Mesenchymal stem cell (in vitro differentiated cells and primary cell): ENCODE data around the gene TEX54.

Experiments
- DNase-seq: peaks from one replicate; pipeline ENCODE4 v3.0.0-alpha.2; 2013
- H2AFZ ChIP-seq: one replicate; pipeline ENCODE4 v1.6.1; 2013; ENCODE audit warnings: low read depth, mild to moderate bottlenecking, control low read depth, inconsistent platforms, low read length, moderate library complexity
- H2AK5ac ChIP-seq: 2 replicates; pipeline ENCODE4 v1.6.1; 2013; ENCODE audit warnings: low read length, moderate library complexity, mild to moderate bottlenecking, inconsistent platforms; ENCODE audit not compliant: severe bottlenecking
- H2BK120ac ChIP-seq: one replicate; pipeline ENCODE4 v1.6.1; 2013; ENCODE audit warnings: low read depth, mild to moderate bottlenecking, inconsistent platforms, low read length, moderate library complexity
- H2BK12ac ChIP-seq, 2 experiments: one replicate each; pipeline ENCODE4 v1.6.1; 2013; ENCODE audit warnings: inconsistent platforms in 2 of 2, low read length in 2 of 2, mild to moderate bottlenecking in 2 of 2, moderate library complexity in 2 of 2, control low read depth in 1 of 2
- H2BK15ac ChIP-seq: one replicate; pipeline ENCODE4 v1.6.1; 2013; ENCODE audit warnings: mild to moderate bottlenecking, low read depth, inconsistent platforms; ENCODE audit not compliant: poor library complexity, severe bottlenecking
- H2BK5ac ChIP-seq: 2 replicates; pipeline ENCODE4 v1.6.1; 2013; ENCODE audit warnings: low read depth, mild to moderate bottlenecking, low read length, control low read depth, inconsistent platforms; ENCODE audit not compliant: poor library complexity, severe bottlenecking
- H3K14ac ChIP-seq, 2 experiments: one replicate each; pipeline ENCODE4 v1.6.1; 2013; ENCODE audit warnings: inconsistent platforms in 2 of 2, low read length in 2 of 2, control low read depth in 1 of 2, mild to moderate bottlenecking in 1 of 2, moderate library complexity in 1 of 2
- H3K18ac ChIP-seq, 2 experiments: one replicate each; pipeline ENCODE4 v1.6.1; 2013; ENCODE audit warnings: inconsistent platforms in 2 of 2, low read length in 2 of 2, control low read depth in 1 of 2, low read depth in 1 of 2, mild to moderate bottlenecking in 1 of 2
- H3K23ac ChIP-seq, 2 experiments: one replicate each; pipeline ENCODE4 v1.6.1; 2013; ENCODE audit warnings: inconsistent platforms in 2 of 2, low read length in 2 of 2, mild to moderate bottlenecking in 2 of 2, moderate library complexity in 2 of 2, control low read depth in 1 of 2
- H3K27ac ChIP-seq: 2 replicates; pipeline ENCODE4 v1.5.1; 2013; ENCODE audit warnings: mild to moderate bottlenecking, moderate library complexity, low read length, control low read depth, inconsistent platforms; ENCODE audit not compliant: poor library complexity, severe bottlenecking
- H3K27me3 ChIP-seq, 2 experiments: 2 replicates each; pipeline versions ENCODE4 v1.6.1 to v1.7.0; 2013; ENCODE audit warnings: low read length in 2 of 2, mild to moderate bottlenecking in 2 of 2, moderate library complexity in 2 of 2, control low read depth in 1 of 2, inconsistent platforms in 1 of 2; ENCODE audit not compliant: control insufficient read depth in 1 of 2, insufficient read depth in 1 of 2
- H3K36me3 ChIP-seq, 2 experiments: 2 replicates each; pipeline versions ENCODE4 v1.6.1 to v1.7.0; 2013; ENCODE audit warnings: low read length in 2 of 2, control low read depth in 1 of 2, inconsistent platforms in 1 of 2, low read depth in 1 of 2, mild to moderate bottlenecking in 1 of 2; ENCODE audit not compliant: insufficient read depth in 2 of 2, control insufficient read depth in 1 of 2
- H3K4ac ChIP-seq, 2 experiments: one replicate each; pipeline ENCODE4 v1.6.1; 2013; ENCODE audit warnings: inconsistent platforms in 2 of 2, low read length in 2 of 2, mild to moderate bottlenecking in 2 of 2, moderate library complexity in 2 of 2, control low read depth in 1 of 2, low read depth in 1 of 2
- H3K4me1 ChIP-seq: 2 replicates; pipeline ENCODE4 v1.6.1; 2013; ENCODE audit warnings: low read depth, low read length, control low read depth; ENCODE audit not compliant: control insufficient read depth, insufficient read depth
- H3K4me2 ChIP-seq: 2 replicates; pipeline ENCODE4 v1.6.1; 2013; ENCODE audit warnings: low read length, mild to moderate bottlenecking, inconsistent platforms; ENCODE audit not compliant: poor library complexity, severe bottlenecking
- H3K4me3 ChIP-seq, 2 experiments: 2 replicates each; pipeline versions ENCODE4 v1.5.1 to v1.7.0; 2013; ENCODE audit warnings: low read length in 2 of 2, mild to moderate bottlenecking in 2 of 2, control low read depth in 1 of 2, low read depth in 1 of 2; ENCODE audit not compliant: insufficient read depth in 1 of 2
- H3K79me1 ChIP-seq: replicated peaks from 2 replicates; pipeline ENCODE4 v1.6.1; 2013; ENCODE audit warnings: mild to moderate bottlenecking, control low read depth, low read length, inconsistent platforms; ENCODE audit not compliant: poor library complexity, severe bottlenecking
- H3K9ac ChIP-seq: 2 replicates; pipeline ENCODE4 v1.7.0; 2013; ENCODE audit warnings: mild to moderate bottlenecking, low read length, moderate library complexity
- H3K9me3 ChIP-seq: 2 replicates; pipeline ENCODE4 v1.7.0; 2013; ENCODE audit warnings: mild to moderate bottlenecking, low read length; ENCODE audit not compliant: control insufficient read depth
- H4K8ac ChIP-seq: one replicate; pipeline ENCODE4 v1.6.1; 2013; ENCODE audit warnings: inconsistent platforms, mild to moderate bottlenecking, low read length, moderate library complexity
- H4K91ac ChIP-seq: one replicate; pipeline ENCODE4 v1.6.1; 2013; ENCODE audit warnings: mild to moderate bottlenecking, low read length, inconsistent platforms
- WGBS: methylation state at CpG from one replicate; pipeline ENCODE4 v1.1.7; 2013; ENCODE audit warnings: mixed read lengths; 5-methylcytosine and 5-hydroxymethylcytosine counted together

Gene TEX54

GRCh38 chr11:62805961-62806441 is 26.6 kb downstream of the TEX54 start:
- H3K9me3 ChIP-seq, result no peaks in the 10 kb centered on the region
- H3K9ac ChIP-seq, result peak overlapping the region; percentile 98
- no peak overlapping the region for H4K91ac ChIP-seq
- H2BK5ac ChIP-seq, result no peak overlapping the region
- DNase-seq, result peak; percentile 33
- 50% methylated on average over 12 of the region's 12 CpGs for WGBS
- no peak overlapping the region for H3K23ac ChIP-seq
- no peak overlapping the region for H2BK120ac ChIP-seq
- peaks cover 24 to 26% of the 10 kb centered on the region in 2 experiments for H3K36me3 ChIP-seq
- H3K79me1 ChIP-seq, result peaks cover 12% of the 10 kb centered on the region
- peak overlapping the region in 1 of 2 experiments; percentile 71 for H2BK12ac ChIP-seq
- H2BK15ac ChIP-seq, result no peak overlapping the region
- H3K4me2 ChIP-seq, result peak overlapping the region; percentile 92
- H4K8ac ChIP-seq, result no peak overlapping the region
- H3K4me3 ChIP-seq, result peak overlapping the region in 1 of 2 experiments; percentile 95
- peak overlapping the region in 1 of 2 experiments; percentile 91 for H3K18ac ChIP-seq
- no peaks in the 10 kb centered on the region for H3K27me3 ChIP-seq
- no peak overlapping the region for H3K27ac ChIP-seq
- peaks cover 16% of the 10 kb centered on the region for H3K4me1 ChIP-seq
- peak overlapping the region; percentile 49 for H2AK5ac ChIP-seq
- H2AFZ ChIP-seq, result no peak overlapping the region
- peak overlapping the region in 1 of 2 experiments; percentile 19 for H3K4ac ChIP-seq
- no peak overlapping the region for H3K14ac ChIP-seq

GRCh38 chr11:62805076-62805892 is 27.4 kb downstream of the TEX54 start, which contains the start of gene NXF1:
Gene NXF1 (minus strand): TSS chr11:62805440. CDS start chr11:62805356, 84 bp downstream.
- peaks cover 16% of the 10 kb centered on the region for H3K79me1 ChIP-seq
- peak within 1 kb of the TSS in 1 of 2 experiments; percentile 98 for H3K14ac ChIP-seq
- DNase-seq, result peak; percentile 92
- H3K9me3 ChIP-seq, result no peaks in the 10 kb centered on the region
- H3K4me2 ChIP-seq, result peak within 1 kb of the TSS; percentile 92
- H2BK15ac ChIP-seq, result peak within 1 kb of the TSS; percentile 86
- H3K27ac ChIP-seq, result peak within 1 kb of the TSS; percentile 75
- H4K91ac ChIP-seq, result no peak within 1 kb of the TSS
- peak within 1 kb of the TSS; percentile 49 for H2AK5ac ChIP-seq
- H3K4me1 ChIP-seq, result peaks cover 16% of the 10 kb centered on the region
- peak within 1 kb of the TSS; percentile 50 to 79 for H3K4ac ChIP-seq
- H3K9ac ChIP-seq, result peak within 1 kb of the TSS; percentile 98
- H4K8ac ChIP-seq, result peak within 1 kb of the TSS; percentile 5
- H2BK12ac ChIP-seq, result peak within 1 kb of the TSS; percentile 46 to 71
- H2BK5ac ChIP-seq, result peak within 1 kb of the TSS; percentile 26
- peak within 1 kb of the TSS; percentile 94 to 95 for H3K4me3 ChIP-seq
- peak within 1 kb of the TSS in 1 of 2 experiments; percentile 96 for H3K23ac ChIP-seq
- peaks cover 31 to 33% of the 10 kb centered on the region in 2 experiments for H3K36me3 ChIP-seq
- WGBS, result 2% methylated on average over 72 of the region's 77 CpGs
- H2AFZ ChIP-seq, result no peak within 1 kb of the TSS
- H3K18ac ChIP-seq, result peak within 1 kb of the TSS; percentile 78 to 91
- H2BK120ac ChIP-seq, result no peak within 1 kb of the TSS
- no peaks in the 10 kb centered on the region for H3K27me3 ChIP-seq

- H3K9me3 ChIP-seq, result no peaks in the 10 kb centered on the region
- H2BK15ac ChIP-seq, result no peak overlapping the region
- H3K79me1 ChIP-seq, result peaks cover 20% of the 10 kb centered on the region
- H3K27ac ChIP-seq, result peak overlapping the region; percentile 38
- WGBS, result 8% methylated on average over 13 of the region's 14 CpGs
- H2BK5ac ChIP-seq, result no peak overlapping the region
- DNase-seq, result peak; percentile 75
- no peak overlapping the region for H2BK120ac ChIP-seq
- peak overlapping the region; percentile 5 for H4K8ac ChIP-seq
- peak overlapping the region; percentile 94 to 95 for H3K4me3 ChIP-seq
- no peak overlapping the region for H2AK5ac ChIP-seq
- peaks cover 39 to 41% of the 10 kb centered on the region in 2 experiments for H3K36me3 ChIP-seq
- no peak overlapping the region for H2BK12ac ChIP-seq
- peak overlapping the region; percentile 51 for H3K4me2 ChIP-seq
- peak overlapping the region in 1 of 2 experiments; percentile 67 for H3K23ac ChIP-seq
- H2AFZ ChIP-seq, result no peak overlapping the region
- peak overlapping the region in 1 of 2 experiments; percentile 78 for H3K4ac ChIP-seq
- H3K9ac ChIP-seq, result peak overlapping the region; percentile 98
- peaks cover 16% of the 10 kb centered on the region for H3K4me1 ChIP-seq
- no peak overlapping the region for H4K91ac ChIP-seq
- peak overlapping the region; percentile 45 to 54 for H3K18ac ChIP-seq
- H3K14ac ChIP-seq, result peak overlapping the region in 1 of 2 experiments; percentile 68
- H3K27me3 ChIP-seq, result no peaks in the 10 kb centered on the region
Measured at GRCh38 chr11:62804310-62805075, 28.1 kb downstream of the TEX54 start.
